OCI-M2 (cell line): ENCODE results near the gene AOAH.

Source experiments
- DNase-seq: peaks from one replicate; lab custom pipeline; 2025; ENCODE audit not compliant: unreplicated experiment; lab: John Stamatoyannopoulos, UW

The AOAH gene

DNA sequence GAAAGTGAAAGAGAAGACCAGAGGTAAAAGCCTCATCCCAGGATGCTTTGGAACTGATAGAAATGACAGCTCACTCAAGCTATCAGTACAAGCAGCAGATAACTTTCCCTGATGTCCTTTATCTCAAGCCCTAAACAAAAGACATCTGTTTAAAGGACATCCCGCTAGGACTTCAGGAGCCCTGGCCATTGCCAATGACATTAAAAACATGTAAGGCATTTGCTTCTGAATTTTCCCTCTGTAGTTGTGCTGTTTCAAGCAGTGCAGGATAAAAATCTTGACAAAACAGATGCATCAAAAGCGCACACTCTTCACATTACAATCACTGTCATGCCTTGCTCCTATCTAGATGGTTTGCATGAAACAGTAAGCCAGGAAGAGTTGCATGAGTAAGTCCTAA, 159.8 kb downstream of the AOAH start:
- DNase-seq = no peak

DNA sequence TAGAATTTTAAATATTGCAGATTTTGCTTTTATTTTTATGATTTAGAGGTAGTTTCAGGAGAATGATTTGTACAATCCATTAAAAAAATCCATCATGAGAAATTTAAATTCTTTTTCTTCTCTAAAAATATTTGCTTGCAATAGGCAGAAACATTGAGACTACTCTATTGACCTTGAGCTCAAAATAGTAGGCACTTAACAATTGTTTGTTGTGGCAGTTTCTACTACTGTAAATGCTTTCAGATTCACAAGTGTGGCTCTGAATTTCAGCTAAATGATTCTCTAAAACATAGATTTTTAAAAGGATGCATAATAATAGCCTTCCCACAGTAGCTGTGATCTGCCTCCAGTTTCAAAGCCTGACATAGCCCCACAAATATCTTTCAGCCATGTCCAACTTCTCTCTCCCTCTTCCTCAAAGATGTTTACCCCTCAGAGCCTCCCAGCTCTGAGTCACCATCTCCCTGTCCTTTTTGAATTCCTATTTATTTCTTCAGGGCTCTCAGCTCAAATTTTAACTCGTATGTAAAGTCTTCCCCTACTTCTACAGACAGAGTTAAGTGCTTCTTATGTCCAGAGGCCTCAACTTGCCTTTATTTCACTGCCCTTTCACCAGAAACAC, 160.5 kb downstream of the AOAH start:
- no peak for DNase-seq

DNA sequence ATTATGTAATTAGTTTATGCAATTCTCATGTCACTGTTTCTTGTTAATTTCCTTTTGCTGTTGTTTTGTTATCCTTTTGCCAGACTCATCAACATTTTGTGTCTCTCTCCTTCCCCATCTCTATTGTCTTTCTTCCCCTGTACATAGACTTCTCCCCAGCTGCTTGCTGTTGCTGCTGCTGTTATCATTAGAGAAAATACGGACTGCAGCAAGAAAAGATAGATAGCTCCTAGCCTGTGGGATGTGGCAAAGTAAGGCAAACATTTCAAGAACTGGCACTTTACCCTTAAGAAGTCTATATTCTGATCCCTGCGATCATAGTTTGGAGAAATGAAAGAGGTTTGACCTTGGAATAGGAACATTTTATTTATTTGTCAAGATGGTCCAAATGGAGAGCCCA, 162.2 kb downstream of the AOAH start:
- no peak for DNase-seq

DNA sequence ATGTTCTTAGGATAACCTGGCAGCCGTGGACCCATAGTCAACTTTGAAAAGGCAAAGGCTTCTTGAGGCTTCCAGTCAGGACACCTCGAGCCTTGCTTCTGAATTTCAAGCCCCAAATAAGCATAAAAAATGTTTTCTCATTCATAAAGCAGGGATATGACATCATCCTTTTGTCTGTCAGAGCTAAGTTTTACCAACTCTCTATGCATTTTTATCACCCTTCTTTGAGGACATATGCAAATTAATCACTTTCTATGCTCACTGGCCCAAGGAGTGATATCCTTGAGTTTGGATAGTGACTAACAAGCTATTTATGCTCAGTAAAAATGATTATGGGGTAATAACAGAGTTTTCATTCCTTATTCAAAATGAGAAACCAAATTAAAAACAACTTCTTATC, 175.3 kb downstream of the AOAH start:
- no peak for DNase-seq

DNA sequence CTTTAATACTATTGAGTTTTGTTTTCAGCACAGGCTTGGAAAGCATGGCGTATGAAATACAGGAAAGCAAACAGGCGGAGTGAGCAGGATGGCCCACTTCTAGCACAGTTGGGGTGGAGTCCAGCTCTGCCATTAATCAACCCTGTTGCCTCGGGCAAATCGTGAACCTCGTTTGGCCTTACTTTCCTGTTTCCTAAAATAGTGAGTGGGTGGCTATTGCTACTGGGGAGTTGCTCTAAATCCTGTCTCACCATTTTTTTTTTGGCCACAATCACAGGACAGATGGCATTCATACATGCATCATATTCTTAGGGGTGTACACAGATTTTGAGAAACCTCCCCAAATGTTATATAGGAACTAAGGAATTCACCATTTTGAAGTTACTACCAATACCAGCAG, 176.9 kb downstream of the AOAH start:
- no peak for DNase-seq

DNA sequence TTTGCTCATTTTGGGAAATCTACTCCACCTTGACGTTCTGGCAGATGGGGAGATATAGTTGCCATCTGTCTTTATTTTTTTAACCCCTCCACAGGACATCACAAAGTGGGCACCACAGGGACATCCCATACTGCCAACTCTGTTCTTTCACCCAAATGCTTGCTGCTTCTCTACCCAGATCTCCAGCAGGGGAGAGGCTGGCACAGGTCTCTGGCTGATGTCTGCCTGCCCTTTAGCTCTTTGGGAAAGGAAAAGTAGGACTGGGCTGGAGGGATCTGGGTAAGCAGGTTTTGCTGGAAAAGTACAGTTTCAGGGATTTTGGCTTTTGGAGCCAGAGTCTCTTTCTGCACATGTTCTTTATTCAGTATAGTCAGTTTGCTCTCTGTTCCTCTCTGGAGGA, 178.0 kb downstream of the AOAH start:
- no peak for DNase-seq

DNA sequence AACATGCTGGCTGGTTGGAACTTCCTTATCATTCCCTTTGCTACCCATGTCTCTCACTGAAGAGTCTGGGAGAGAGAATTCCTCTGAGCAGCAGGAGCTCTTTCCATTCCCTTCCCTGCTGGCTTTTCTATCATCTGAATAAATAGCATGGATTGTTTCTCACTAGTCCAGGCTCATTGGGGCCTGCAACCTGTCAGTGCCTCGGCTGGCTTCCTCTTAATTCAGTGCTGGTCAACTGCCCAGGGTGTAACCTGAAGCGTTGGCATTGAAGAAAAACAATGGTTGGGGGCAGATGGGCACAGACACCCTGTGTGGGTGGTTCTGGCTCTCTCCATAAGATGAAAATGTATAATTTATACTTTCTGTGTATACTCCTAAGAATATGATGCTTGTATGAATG, 179.0 kb downstream of the AOAH start:
- DNase-seq = no peak

DNA sequence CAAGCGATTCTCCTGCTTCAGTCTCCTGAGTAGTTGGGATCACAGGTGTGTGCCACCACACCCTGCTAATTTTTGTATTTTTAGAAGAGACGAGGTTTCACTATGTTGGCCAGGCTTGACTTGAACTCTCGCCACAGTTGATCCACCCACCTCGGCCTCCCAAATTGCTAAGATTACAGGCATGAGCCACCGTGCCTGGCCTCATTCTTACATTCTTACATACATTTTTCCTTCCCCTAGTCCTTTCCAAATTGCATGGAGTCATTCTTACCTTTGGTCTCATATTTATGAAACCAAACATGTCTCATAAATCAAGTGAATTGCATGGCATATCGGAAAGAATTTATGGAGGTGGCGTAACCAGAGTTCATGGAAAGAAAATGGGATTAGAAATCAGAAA, 186.2 kb downstream of the AOAH start:
- no peak for DNase-seq

DNA sequence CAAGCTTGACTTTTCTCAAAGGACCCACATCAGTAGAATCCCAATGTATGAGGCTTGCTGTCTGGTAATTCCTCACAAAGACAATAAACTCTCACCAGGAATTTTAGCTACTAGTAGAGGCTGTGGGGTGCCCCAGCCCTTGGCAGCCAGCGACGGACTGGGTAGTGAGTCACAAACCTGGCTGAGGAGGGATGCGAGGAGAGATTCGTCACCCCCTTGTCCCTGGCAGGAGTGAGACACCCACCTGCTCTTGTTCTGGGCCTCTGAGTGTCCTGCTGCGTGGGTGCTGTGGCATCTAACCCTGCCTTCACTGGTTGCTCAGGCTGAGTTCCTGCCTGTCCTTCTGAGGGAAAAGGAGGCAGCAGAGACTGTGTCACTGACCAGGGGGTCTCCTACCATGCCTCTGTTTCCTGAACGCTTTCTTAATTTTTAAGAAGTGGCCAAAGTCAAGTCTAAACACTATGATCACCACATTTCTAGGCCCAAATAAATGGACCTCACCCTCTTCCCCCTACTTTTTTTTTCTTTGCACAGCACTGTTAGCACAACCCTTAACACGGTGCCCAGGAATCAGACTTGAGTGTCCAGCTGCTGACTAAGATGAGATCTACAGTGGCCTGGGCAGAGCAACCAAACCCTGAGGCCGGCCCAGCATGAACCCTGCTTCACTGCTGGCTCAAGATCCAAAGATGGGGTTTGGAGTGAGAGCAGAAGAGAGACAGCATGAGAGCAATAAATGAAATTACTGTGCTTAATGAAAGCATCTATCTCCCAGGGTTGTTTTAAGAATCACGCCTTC, 188.2 kb downstream of the AOAH start:
- no peak for DNase-seq

DNA sequence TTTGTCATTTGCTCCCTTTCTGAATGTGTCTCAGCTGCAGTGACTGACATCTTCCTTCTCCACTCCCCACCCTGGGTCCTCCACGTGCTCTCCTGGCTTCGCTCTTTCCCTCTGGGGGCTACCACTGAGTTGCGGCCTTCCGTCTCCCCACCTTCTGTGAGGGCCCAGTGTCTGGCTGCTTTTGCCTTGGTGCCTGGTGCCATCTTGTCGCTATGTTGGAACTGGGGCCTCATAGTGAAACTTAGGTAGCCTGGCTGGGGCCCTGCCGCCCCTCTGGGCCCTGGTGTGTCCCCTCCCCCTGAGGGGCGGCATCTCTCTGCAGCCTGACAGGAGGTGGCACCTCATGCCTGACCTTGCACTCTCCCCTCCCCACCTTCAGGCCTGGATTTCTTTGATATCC, 190.6 kb downstream of the AOAH start:
- DNase-seq = no peak

DNA sequence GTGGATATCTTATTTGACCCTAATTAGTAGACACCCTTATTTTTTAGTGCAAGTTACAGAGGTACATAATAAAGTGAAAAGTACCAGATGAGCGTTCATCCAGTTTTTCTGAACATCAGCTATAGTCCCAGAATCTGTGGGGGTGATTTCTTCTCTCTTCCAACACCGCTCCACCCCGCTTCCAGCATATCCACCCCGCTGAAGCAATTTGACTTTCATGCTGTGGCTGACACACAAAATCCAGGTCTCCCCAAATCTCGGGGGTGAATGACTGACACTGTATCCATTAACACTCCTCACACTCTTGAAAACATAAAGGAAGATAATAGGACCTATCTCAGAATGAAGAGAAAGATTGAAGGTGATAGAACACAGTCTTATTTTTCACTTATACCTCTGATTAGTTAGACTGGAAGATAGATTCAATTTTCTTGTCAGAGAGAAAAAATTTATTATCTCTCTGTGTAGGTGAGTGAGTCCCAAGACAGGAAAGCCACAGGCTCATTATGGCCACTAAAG, 191.3 kb downstream of the AOAH start:
- DNase-seq = no peak

DNA sequence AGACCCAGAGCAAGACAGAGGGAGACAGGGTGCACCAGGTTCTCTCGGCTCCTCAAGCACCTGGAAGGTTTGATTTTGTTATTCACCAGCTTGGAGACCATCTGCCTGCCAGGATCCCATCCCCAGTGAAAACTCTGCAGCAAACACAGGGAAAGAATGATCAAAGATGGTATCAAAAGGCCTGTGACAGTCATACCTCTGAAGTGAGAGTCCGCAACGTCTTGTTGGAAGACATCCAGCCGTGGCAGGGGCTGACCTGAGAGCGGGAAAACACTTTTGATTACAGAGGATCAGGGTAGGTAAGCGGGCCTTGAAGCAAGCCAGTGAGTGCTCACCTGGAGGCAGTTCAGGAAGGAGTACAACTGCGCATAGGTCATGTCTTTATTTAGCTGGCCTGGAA, 192.3 kb downstream of the AOAH start:
- DNase-seq = no peak

DNA sequence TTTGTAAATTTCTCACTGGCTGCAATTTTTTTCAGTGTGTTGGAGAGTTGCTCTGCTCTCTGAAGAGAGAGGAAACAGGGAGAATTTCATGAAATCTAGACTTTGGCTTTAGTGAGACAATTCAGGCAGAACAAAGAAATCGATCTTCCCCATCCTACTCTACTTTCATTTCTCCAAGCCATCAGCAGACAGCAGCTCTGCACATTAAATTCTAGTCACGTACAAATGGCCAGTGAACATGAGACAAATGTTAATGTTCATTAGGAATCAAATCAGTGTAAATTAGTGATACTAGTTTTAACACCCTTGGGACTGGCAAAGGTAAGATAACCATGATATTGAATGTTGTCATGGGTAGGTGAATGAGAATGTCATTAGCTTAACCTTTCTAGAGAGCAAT, 193.8 kb downstream of the AOAH start:
- no peak for DNase-seq

DNA sequence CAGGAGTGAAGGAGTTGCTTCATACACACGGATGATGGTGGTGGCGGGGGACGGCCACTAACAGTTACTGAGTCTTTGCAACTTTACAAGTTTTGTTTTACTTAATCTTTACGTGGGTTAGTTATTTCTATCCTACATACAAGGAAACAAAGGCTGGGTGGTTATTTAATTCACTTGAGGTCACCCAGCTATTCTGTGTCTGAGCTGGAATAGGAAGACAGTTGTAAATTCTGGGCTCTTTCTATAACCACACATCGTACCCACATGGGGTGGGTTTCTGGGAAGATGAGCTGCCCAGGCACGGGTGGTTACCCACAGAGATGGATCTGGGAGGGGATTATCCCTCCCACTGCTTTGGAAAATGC, 196.8 kb downstream of the AOAH start:
- DNase-seq = no peak

DNA sequence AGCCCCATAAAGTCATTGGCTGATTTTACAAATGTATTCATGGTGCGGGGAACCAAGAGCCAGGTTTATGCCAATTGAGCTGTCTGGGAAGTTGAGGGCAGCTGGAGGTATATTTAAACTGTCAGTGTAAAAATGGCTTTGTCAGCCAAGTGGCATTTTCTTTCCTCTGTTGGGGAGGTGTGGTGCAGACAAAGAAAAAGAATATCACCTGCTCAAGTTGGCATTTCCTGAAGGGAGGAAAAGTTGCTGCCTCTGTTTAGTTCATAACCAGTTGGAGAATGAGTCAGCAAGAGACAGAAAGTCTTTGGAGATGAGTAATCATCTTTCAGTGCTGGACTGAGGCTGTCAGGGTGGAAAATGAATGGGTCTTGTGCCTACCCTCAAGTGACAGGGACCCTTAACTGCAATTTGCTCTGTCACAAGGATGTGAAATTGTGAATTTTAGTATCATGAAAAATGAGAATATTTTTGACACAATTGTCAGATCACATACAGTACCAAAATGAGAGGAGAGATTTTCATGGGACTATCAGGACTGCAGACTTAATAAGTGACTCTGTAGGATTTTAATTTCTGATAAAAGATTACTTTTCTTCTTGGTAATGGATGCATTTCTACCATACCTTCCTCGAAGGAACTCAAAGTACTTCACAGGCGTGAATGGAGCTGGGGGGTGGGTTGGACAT, 197.3 kb downstream of the AOAH start:
- peak; percentile 3 for DNase-seq

DNA sequence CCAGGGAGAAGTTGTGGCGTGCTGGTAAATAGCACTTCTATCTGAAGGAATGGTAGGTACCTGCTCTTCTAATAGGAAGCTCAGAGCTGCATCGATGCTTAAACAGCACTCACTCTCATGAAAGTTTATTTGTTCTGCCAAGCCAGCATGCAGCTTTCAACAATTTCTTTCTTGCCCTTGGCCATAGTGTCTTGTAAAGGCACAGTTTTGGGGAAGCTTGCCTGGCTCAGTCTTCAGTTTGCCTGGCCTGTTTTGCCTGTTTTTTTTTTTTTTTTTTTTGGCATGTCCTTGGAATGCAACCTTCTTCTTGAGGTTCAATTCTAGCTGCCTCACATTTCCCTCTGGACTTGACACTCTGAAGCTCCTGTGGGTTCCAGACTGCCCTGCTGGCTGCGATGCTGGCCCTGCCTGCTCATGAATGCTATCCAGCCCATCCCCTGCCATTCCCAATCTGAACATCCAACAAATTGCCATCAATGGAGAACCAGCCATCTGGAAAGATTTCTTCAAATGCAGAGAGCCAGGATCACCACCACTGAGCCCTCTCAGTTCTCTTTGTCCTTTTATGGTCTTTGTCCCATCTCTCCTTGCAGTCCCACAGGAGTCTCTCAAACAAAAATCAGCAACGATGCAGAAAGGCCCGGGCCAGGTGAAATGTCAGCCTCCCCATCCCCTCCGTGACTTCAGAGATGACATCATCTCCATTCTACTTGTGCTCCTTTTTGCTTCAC, 200.8 kb downstream of the AOAH start:
- no peak for DNase-seq

DNA sequence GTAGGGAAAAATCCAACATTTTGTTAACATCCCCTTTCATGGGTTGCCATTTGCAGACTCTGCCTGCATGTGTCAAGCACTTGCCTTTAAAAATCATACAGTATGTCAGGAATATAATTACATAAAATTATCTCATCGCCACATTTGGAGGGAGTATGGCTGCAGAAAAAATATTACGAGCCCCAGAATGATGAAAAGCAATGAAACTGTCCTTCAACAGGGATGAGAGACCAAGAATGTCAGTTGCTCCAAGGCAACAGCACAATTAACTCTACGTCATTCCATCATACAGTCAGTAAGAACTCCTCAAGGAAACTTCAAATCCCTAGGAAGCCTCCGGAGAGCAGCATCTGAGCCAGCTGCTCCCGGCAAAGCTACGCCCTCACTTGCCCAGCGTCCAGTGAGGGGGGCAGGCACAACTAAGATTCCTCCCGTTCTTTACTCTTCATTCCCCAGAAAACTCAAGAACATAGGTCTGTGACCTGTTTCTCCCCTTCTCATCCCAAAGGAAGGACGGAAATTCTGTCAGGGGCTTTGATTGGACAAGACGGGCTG, 201.8 kb downstream of the AOAH start:
- no peak for DNase-seq

DNA sequence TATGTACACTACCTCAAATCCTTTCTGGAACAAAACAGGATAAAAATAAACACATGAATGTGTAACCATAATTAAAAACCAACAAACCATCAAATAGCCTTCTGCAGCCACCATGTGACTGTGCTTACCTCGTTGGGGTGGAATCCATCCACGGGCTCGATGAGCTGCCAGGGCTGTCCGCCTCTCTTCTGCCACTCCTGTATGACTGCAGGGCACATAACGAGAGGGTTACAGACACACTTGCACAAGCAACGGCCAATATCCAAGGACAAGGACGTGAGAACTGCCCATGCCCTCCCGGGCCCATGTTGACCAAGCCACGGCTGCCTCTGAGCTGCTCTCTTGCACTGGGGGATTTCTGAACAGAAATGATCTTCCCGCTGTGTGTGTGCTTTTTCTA, 202.4 kb downstream of the AOAH start:
- DNase-seq = no peak

DNA sequence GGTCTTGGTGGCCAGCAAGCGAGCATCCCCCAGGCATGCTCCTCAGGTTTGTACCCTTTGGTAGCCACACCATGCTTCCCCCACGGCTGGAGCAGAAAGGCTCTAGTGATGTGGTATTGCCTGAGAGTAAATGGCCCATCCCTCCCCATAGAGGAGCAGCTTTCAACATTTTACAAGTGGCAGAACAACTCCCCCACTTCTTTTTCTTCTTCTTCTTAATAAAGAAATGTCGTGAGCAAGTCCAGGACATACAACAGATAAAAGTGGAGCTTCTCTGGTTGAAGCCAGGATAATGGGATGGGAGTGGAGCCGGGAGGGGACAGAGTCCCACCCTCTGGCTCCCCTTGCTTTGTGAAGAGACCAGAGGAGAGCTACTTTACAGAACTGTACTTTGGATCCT, 203.2 kb downstream of the AOAH start:
- DNase-seq = no peak

DNA sequence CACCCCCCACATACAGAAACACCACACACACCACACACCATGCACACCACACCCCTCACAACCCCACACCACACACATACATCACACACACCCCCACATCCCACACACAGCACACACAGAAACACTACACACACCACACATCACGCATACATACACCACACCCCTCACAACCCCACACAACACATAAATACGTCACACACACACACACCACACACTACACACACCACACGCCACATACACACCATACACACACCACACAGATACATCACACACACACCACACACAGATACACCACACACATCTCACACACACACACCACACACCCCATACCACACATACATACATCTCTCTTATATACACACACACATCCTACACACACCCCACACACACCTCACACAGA, 208.4 kb downstream of the AOAH start:
- DNase-seq = no peak
